Stomach (tissue), 9 donors: Measurements from ENCODE around the gene LSR. TPM values are rescaled to one million over a fixed set of nuclear protein-coding genes. Genes with fewer than 3 reads are reported as not detected.

ENCODE experiments used
- DNase-seq, 2 donors: peaks; one replicate each; pipeline versions ENCODE4 v3.0.0 to v3.0.0-alpha.2; 2013 to 2019
- H3K27ac ChIP-seq, 5 donors: fragments of 200-600 bp in 4 of 5; sonication (generic) in 4 of 5; one replicate each; pipeline ENCODE4 v1.5.1; 2013 to 2019; ENCODE audit warnings: mild to moderate bottlenecking in 1 of 5, moderate library complexity in 1 of 5
- H3K27me3 ChIP-seq, 3 donors: fragments of 200-600 bp; sonication (generic); one replicate each; pipeline ENCODE4 v1.5.1; 2017 to 2019; ENCODE audit warnings: mixed run types in 1 of 3
- H3K36me3 ChIP-seq, 4 donors: fragments of 200-600 bp; sonication (generic); 1 replicate in 3 of 4; 2 replicates in 1 of 4; pipeline ENCODE4 v1.5.1; 2016 to 2019
- H3K4me1 ChIP-seq, 4 donors: fragments of 200-600 bp; sonication (generic); one replicate each; pipeline ENCODE4 v1.5.1; 2016 to 2019
- H3K4me3 ChIP-seq, 4 donors: fragments of 200-600 bp; sonication (generic) in 3 of 4; one replicate each; pipeline ENCODE4 v1.5.1; 2016 to 2019; ENCODE audit warnings: mild to moderate bottlenecking in 1 of 4
- H3K9me3 ChIP-seq, 4 donors: fragments of 200-600 bp; sonication (generic); one replicate each; pipeline ENCODE4 v1.5.1; 2016 to 2019
- EP300 ChIP-seq: sonication (generic); formaldehyde crosslinking; IDR thresholded peaks from one replicate; pipeline ENCODE4 v1.6.1; 2017; ENCODE audit warnings: antibody characterized with exemption
- POLR2A ChIP-seq, 4 donors: fragments of 450-650 bp; IDR thresholded peaks; one replicate each; pipeline ENCODE4 v1.6.1; 2016; ENCODE audit warnings: antibody characterized with exemption in 4 of 4, control low read depth in 2 of 4, mild to moderate bottlenecking in 1 of 4, moderate library complexity in 1 of 4
- POLR2AphosphoS5 ChIP-seq, 3 donors: sonication (generic); formaldehyde crosslinking; IDR thresholded peaks; one replicate each; pipeline ENCODE4 v1.6.1; 2016; ENCODE audit warnings: antibody characterized with exemption in 3 of 3
- WGBS, 5 donors: extraction: QIAGEN DNeasy Blood & Tissue Kit in 3 of 5; methylation state at CpG; one replicate each; pipeline versions ENCODE4 v1.1.5 to v1.1.7; 2013 to 2018; 5-methylcytosine and 5-hydroxymethylcytosine counted together
- intact Hi-C: fragments of 100-400 bp; cut with DNase I; formaldehyde crosslinking; loops from one replicate; pipeline ENCODE4 v1.15.1; 2023; ENCODE audit warnings: low total_unique reads
- polyA plus RNA-seq, 3 donors: library from polyadenylated mRNA; stranded (reverse); fragments of 200-250 nt; gene quantifications; one replicate each; pipeline ENCODE4 v1.2.3, GENCODE V29; 2013
- total RNA-seq, 5 donors: library from RNA; depleted of rRNA; stranded (reverse); fragments of >200 nt; gene quantifications; one replicate each; pipeline versions ENCODE4 v1.1.0 to v1.2.3, GENCODE V29; 2014 to 2016
- TF ChIP-seq, protein P1 (sequence below), 7 experiments: fragments of 450-650 bp in 4 of 7; fragments of 200-600 bp in 3 of 7; sonication (generic) in 3 of 7; IDR thresholded peaks; one replicate each; pipeline ENCODE4 v1.5.1; 2016 to 2019; ENCODE audit warnings: antibody characterized with exemption in 7 of 7, control low read depth in 2 of 7, mild to moderate bottlenecking in 1 of 7
- donor health status: healthy with polysubstance abuse.
- donor health status: Bipolar disorder and iron deficiency.
- donor health status: healthy.

The LSR gene
- total and polyA plus RNA-seq, 8 donors, result 17.9 to 174 (median 78.6) TPM

DNA sequence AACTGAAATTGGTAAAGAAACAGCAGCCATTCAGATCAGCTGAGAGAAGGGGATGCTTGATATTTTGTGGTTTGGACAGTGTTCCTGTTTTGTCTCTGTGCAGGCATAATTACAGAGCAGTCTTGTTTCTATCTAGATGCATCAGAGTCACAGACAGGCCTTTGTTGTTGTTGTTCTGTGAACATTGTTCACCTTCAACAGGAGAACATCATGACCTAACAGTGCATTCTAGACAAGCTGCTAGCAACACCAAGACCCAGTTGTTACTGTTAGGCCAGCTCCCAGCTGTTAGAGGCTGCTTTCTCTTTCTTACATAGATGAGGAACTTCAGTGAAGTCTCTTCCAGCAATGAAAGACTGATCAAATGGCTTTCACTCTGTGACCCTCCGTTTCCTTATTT lies 8.5 kb upstream of the LSR start:
- TF ChIP-seq POLR2AphosphoS5 (IDR thresholded peaks at IDR 0.05), result no peak
- no peak for TF ChIP-seq POLR2A (IDR thresholded peaks at IDR 0.05)
- no peak for TF ChIP-seq EP300
- TF ChIP-seq, protein P1, sequence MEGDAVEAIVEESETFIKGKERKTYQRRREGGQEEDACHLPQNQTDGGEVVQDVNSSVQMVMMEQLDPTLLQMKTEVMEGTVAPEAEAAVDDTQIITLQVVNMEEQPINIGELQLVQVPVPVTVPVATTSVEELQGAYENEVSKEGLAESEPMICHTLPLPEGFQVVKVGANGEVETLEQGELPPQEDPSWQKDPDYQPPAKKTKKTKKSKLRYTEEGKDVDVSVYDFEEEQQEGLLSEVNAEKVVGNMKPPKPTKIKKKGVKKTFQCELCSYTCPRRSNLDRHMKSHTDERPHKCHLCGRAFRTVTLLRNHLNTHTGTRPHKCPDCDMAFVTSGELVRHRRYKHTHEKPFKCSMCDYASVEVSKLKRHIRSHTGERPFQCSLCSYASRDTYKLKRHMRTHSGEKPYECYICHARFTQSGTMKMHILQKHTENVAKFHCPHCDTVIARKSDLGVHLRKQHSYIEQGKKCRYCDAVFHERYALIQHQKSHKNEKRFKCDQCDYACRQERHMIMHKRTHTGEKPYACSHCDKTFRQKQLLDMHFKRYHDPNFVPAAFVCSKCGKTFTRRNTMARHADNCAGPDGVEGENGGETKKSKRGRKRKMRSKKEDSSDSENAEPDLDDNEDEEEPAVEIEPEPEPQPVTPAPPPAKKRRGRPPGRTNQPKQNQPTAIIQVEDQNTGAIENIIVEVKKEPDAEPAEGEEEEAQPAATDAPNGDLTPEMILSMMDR (IDR thresholded peaks at IDR 0.05), result no peak
- no peaks in the 10 kb centered on the region for H3K27me3 ChIP-seq
- no peaks in the 10 kb centered on the region for H3K36me3 ChIP-seq
- intact Hi-C loops, result no loop called here
- H3K4me3 ChIP-seq, result no peak overlapping the region
- peak overlapping the region in 2 of 5 donors; percentile 33 to 39 for H3K27ac ChIP-seq
- WGBS, 5 donors, result 80 to 86% (median 82%) methylated on average over 1 of the region's 1 CpG
- peaks cover 0 to 6% (median 0%) of the 10 kb centered on the region in 4 donors for H3K9me3 ChIP-seq
- H3K4me1 ChIP-seq, result no peaks in the 10 kb centered on the region
- DNase-seq, result no peak

DNA sequence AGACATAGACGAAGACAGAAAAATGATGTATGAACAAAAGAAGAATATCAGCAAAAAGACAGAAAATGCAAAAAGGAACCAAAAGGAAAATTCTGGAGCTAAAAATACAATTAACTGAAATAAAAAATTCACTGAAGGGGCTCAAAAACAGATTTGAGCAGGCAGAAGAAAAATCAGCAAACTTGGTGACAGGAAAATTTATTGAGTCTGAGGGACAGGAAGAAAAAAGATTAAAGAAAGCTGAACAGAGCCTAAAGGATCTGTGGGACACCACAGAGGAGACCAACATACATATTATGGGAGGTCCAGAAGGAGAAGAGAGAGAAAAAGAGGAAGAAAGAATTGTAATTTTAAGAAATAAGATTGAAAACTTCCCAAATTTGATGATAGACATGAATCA lies 7.4 kb upstream of the LSR start:
- no peak for TF ChIP-seq POLR2AphosphoS5 (IDR thresholded peaks at IDR 0.05)
- TF ChIP-seq EP300, result no peak
- no peak for TF ChIP-seq POLR2A (IDR thresholded peaks at IDR 0.05)
- TF ChIP-seq, protein P1 (IDR thresholded peaks at IDR 0.05), result no peak
- WGBS, 5 donors, result 79 to 100% (median 92%) methylated on average over 1 of the region's 1 CpG

DNA sequence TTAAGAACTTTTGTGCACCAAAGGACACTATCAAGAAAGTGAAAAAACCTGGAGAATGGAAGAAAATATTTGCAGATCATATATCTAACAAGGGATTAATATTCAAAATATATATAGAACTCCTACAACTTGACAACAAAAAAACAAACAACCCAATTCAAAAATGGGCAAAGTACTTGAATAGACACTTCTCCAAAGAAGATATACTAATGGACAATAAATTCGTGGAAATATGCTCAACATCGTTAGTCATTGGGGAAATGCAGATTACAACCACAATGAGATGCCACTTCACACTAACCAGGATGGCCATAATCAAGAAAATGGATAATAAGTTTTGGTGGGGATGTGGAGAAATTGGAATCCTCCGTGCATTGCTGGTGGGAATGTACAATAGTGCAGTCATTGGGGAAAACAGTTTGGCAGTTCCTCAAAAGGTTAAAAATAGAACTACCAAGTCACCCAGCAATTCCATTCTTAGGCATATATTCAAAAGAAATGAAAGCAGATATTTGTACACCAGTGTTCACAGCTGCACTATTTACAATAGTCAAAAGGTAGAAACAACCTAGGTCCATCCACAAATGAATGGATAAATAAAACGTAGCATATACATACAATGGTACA lies 2.2 kb upstream of the LSR start:
- intact Hi-C loops, result no loop called here
- DNase-seq, result no peak
- Histone ChIP-seq H3K4me1 (peaks cover 0 to 39% (median 36%) of the 10 kb centered on the region in 4 donors), H3K27me3 (peaks cover 0 to 42% (median 18%) of the 10 kb centered on the region in 3 donors), H3K4me3 (no peak overlapping the region), H3K36me3 (peaks cover 0 to 13% (median 4%) of the 10 kb centered on the region in 4 donors), H3K27ac (peak overlapping the region in 1 of 5 donors; percentile 92), H3K9me3 (peaks cover 0 to 6% (median 3%) of the 10 kb centered on the region in 4 donors)
- no peak for TF ChIP-seq POLR2A (IDR thresholded peaks at IDR 0.05)
- TF ChIP-seq, protein P1 (IDR thresholded peaks at IDR 0.05), result no peak
- TF ChIP-seq POLR2AphosphoS5 (IDR thresholded peaks at IDR 0.05), result no peak
- TF ChIP-seq EP300, result no peak
- WGBS, 5 donors, result 75 to 87% (median 78%) methylated on average over 4 of the region's 4 CpGs

More for the DNA sequence above, 7.4 kb upstream of the LSR start:
- DNase-seq, result no peak
- peaks cover 0 to 5% (median 0%) of the 10 kb centered on the region in 3 donors for H3K27me3 ChIP-seq
- intact Hi-C loops, result no loop called here
- no peak overlapping the region for H3K4me3 ChIP-seq
- H3K36me3 ChIP-seq, result no peaks in the 10 kb centered on the region
- peaks cover 0 to 6% (median 3%) of the 10 kb centered on the region in 4 donors for H3K9me3 ChIP-seq
- H3K27ac ChIP-seq, result no peak overlapping the region
- no peaks in the 10 kb centered on the region for H3K4me1 ChIP-seq

DNA sequence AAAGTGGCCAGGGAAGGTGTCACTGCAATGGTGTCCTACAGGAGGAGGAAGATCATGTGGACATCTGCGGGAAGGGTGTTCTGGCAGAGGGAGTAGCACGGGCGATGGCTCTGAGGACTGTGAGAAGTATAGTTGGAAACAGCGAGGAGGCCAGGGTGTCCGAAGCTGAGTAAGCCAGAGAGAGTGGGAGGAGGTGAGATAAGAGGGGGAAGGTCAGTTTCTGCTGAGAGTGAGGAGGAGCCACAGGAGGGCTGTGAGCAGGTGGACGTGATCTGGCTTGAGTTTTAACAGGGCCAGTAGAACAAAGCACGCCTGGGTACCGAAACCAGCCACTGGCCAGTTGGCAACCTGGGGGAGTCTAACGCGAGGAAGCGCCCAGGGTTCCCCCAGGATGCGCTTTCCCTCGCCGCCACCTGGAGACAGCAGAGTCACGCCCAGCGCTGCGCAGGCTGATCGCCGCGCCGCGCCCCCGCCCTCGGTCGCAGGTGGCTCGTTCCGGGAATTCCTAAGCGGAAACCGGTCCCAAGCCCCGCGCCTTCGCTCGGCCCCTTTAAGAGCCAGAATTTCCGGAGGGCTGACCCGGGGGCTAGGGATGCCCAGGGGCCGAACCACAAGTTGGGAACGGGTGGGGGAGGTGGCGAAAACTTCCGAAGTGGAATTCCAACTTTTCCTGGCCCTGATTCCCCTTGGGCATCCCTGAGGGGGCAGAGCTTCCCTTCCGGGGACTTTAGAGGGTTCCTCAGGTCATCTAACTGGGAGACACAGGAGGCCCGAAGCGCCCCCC lies 1.1 kb upstream of the LSR start:
- intact Hi-C loops, result no loop called here
- TF ChIP-seq, protein P1 (IDR thresholded peaks at IDR 0.05), result peak in 5 of 7 experiments; percentile 36 to 81 (median 58)
- peak in 2 of 3 donors; percentile 4 to 58 for TF ChIP-seq POLR2AphosphoS5 (IDR thresholded peaks at IDR 0.05)
- TF ChIP-seq POLR2A (IDR thresholded peaks at IDR 0.05), result no peak
- Histone ChIP-seq H3K36me3 (peaks cover 0 to 15% (median 5%) of the 10 kb centered on the region in 4 donors), H3K27ac (peak overlapping the region; percentile 92 to 97 (median 94)), H3K4me1 (peaks cover 0 to 45% (median 36%) of the 10 kb centered on the region in 4 donors), H3K27me3 (peaks cover 0 to 42% (median 18%) of the 10 kb centered on the region in 3 donors), H3K9me3 (peaks cover 0 to 6% (median 3%) of the 10 kb centered on the region in 4 donors), H3K4me3 (peak overlapping the region; percentile 56 to 73 (median 63))
- 0 to 4% (median 2%) methylated on average over 17 to 42 of the region's 42 CpGs for WGBS, 5 donors
- DNase-seq, result peak; percentile 93 to 96
